Activated CD4-positive, alpha-beta T cell treated with anti-CD3 and anti-CD28 coated beads, Interleukin-2, amount 10 ng/mL, durations not matched to agents 24 days and 14 days (primary cell): ENCODE data around the gene MLIP. TPM values are rescaled to one million over a fixed set of nuclear protein-coding genes. Genes with fewer than 3 reads are reported as not detected.

Experiments used
- DNase-seq: peaks from one replicate; pipeline ENCODE4 v3.0.0; 2022
- H3K27ac Mint-ChIP-seq: one replicate; pipeline ENCODE4 v1.8.0; 2022; ENCODE audit warnings: mild to moderate bottlenecking, mixed read lengths
- H3K27me3 Mint-ChIP-seq: one replicate; pipeline ENCODE4 v1.8.0; 2022; ENCODE audit warnings: mixed read lengths
- H3K36me3 Mint-ChIP-seq: one replicate; pipeline ENCODE4 v1.8.0; 2022; ENCODE audit warnings: low read depth, mild to moderate bottlenecking, mixed read lengths
- H3K4me1 Mint-ChIP-seq: one replicate; pipeline ENCODE4 v1.8.0; 2021; ENCODE audit warnings: mixed read lengths
- H3K4me3 Mint-ChIP-seq: one replicate; pipeline ENCODE4 v1.8.0; 2022; ENCODE audit warnings: mild to moderate bottlenecking, moderate library complexity, mixed read lengths
- H3K9me3 Mint-ChIP-seq: one replicate; pipeline ENCODE4 v1.8.0; 2021; ENCODE audit warnings: mixed read lengths
- intact Hi-C: fragments of 100-400 bp; cut with micrococcal nuclease; formaldehyde crosslinking; loops from one replicate; pipeline ENCODE4 v1.15.1; 2023
- total RNA-seq: library from RNA; stranded (reverse); gene quantifications from 2 replicates; pipeline ENCODE4 v1.2.3, GENCODE V29; 2022

Gene MLIP
- total RNA-seq, 1 donor from 2014 or later: not detected

GRCh38 chr6:54273214-54273820 is 162.1 kb downstream of the MLIP start:
- Mint-ChIP-seq H3K27me3 (no peaks in the 10 kb centered on the region), H3K36me3 (no peaks in the 10 kb centered on the region), H3K4me3 (no peak overlapping the region), H3K27ac (no peak overlapping the region), H3K9me3 (no peaks in the 10 kb centered on the region), H3K4me1 (no peaks in the 10 kb centered on the region)
- intact Hi-C loops: no loop called here
- DNase-seq: no peak

- no peaks in the 10 kb centered on the region for H3K9me3 Mint-ChIP-seq
- no peak overlapping the region for H3K4me3 Mint-ChIP-seq
- intact Hi-C loops: no loop called here
- no peaks in the 10 kb centered on the region for H3K36me3 Mint-ChIP-seq
- H3K27ac Mint-ChIP-seq: no peak overlapping the region
- DNase-seq: no peak
- no peaks in the 10 kb centered on the region for H3K27me3 Mint-ChIP-seq
- H3K4me1 Mint-ChIP-seq: no peaks in the 10 kb centered on the region
Observed at GRCh38 chr6:54274383-54274782, 163.1 kb downstream of the MLIP start.

- intact Hi-C loops: no loop called here
- no peaks in the 10 kb centered on the region for H3K4me1 Mint-ChIP-seq
- H3K9me3 Mint-ChIP-seq: no peaks in the 10 kb centered on the region
- no peaks in the 10 kb centered on the region for H3K36me3 Mint-ChIP-seq
- H3K27me3 Mint-ChIP-seq: no peaks in the 10 kb centered on the region
- DNase-seq: no peak
- H3K4me3 Mint-ChIP-seq: no peak overlapping the region
- no peak overlapping the region for H3K27ac Mint-ChIP-seq
Observed at GRCh38 chr6:54282186-54282585, 170.9 kb downstream of the MLIP start.

GRCh38 chr6:54284161-54284860 is 173.1 kb downstream of the MLIP start:
- Mint-ChIP-seq H3K9me3 (no peaks in the 10 kb centered on the region), H3K4me3 (no peak overlapping the region), H3K27ac (no peak overlapping the region), H3K36me3 (no peaks in the 10 kb centered on the region), H3K27me3 (no peaks in the 10 kb centered on the region), H3K4me1 (no peaks in the 10 kb centered on the region)
- intact Hi-C loops: no loop called here
- DNase-seq: no peak

GRCh38 chr6:54285595-54285994 is 174.4 kb downstream of the MLIP start:
- no peak for DNase-seq
- Mint-ChIP-seq H3K4me3 (no peak overlapping the region), H3K36me3 (no peaks in the 10 kb centered on the region), H3K9me3 (no peaks in the 10 kb centered on the region), H3K27me3 (no peaks in the 10 kb centered on the region), H3K27ac (no peak overlapping the region), H3K4me1 (no peaks in the 10 kb centered on the region)
- intact Hi-C loops: no loop called here

- Mint-ChIP-seq H3K27me3 (no peaks in the 10 kb centered on the region), H3K4me3 (no peak overlapping the region), H3K36me3 (no peaks in the 10 kb centered on the region), H3K4me1 (peaks cover 3% of the 10 kb centered on the region), H3K27ac (no peak overlapping the region), H3K9me3 (no peaks in the 10 kb centered on the region)
- no peak for DNase-seq
- intact Hi-C loops: no loop called here
Observed at GRCh38 chr6:54286141-54286540, 174.9 kb downstream of the MLIP start.

- no peaks in the 10 kb centered on the region for H3K36me3 Mint-ChIP-seq
- no peaks in the 10 kb centered on the region for H3K27me3 Mint-ChIP-seq
- no peaks in the 10 kb centered on the region for H3K9me3 Mint-ChIP-seq
- no peak overlapping the region for H3K27ac Mint-ChIP-seq
- no peak for DNase-seq
- intact Hi-C loops: no loop called here
- H3K4me3 Mint-ChIP-seq: no peak overlapping the region
- peaks cover 9% of the 10 kb centered on the region for H3K4me1 Mint-ChIP-seq
Observed at GRCh38 chr6:54288474-54288873, 177.2 kb downstream of the MLIP start.

- intact Hi-C loops: no loop called here
- DNase-seq: no peak
- Mint-ChIP-seq H3K4me3 (no peak overlapping the region), H3K27me3 (no peaks in the 10 kb centered on the region), H3K9me3 (peaks cover under 1% of the 10 kb centered on the region), H3K4me1 (peaks cover 9% of the 10 kb centered on the region), H3K36me3 (no peaks in the 10 kb centered on the region), H3K27ac (peak overlapping the region; percentile 27)
Observed at GRCh38 chr6:54289426-54289825, 178.2 kb downstream of the MLIP start.

- H3K4me1 Mint-ChIP-seq: peaks cover 9% of the 10 kb centered on the region
- intact Hi-C loops: no loop called here
- no peak for DNase-seq
- H3K9me3 Mint-ChIP-seq: peaks cover 4% of the 10 kb centered on the region
- no peaks in the 10 kb centered on the region for H3K36me3 Mint-ChIP-seq
- H3K4me3 Mint-ChIP-seq: no peak overlapping the region
- H3K27ac Mint-ChIP-seq: peak overlapping the region; percentile 18
- H3K27me3 Mint-ChIP-seq: no peaks in the 10 kb centered on the region
Observed at GRCh38 chr6:54291146-54291545, 179.9 kb downstream of the MLIP start.

GRCh38 chr6:54291738-54292137 is 180.5 kb downstream of the MLIP start:
- H3K36me3 Mint-ChIP-seq: no peaks in the 10 kb centered on the region
- H3K27ac Mint-ChIP-seq: no peak overlapping the region
- H3K4me1 Mint-ChIP-seq: peaks cover 9% of the 10 kb centered on the region
- no peaks in the 10 kb centered on the region for H3K27me3 Mint-ChIP-seq
- DNase-seq: no peak
- H3K9me3 Mint-ChIP-seq: peaks cover 4% of the 10 kb centered on the region
- intact Hi-C loops: no loop called here
- no peak overlapping the region for H3K4me3 Mint-ChIP-seq

- H3K9me3 Mint-ChIP-seq: peaks cover 4% of the 10 kb centered on the region
- H3K4me1 Mint-ChIP-seq: peaks cover 9% of the 10 kb centered on the region
- H3K36me3 Mint-ChIP-seq: no peaks in the 10 kb centered on the region
- intact Hi-C loops: no loop called here
- no peak overlapping the region for H3K4me3 Mint-ChIP-seq
- H3K27me3 Mint-ChIP-seq: no peaks in the 10 kb centered on the region
- no peak for DNase-seq
- H3K27ac Mint-ChIP-seq: no peak overlapping the region
Observed at GRCh38 chr6:54294965-54295532, 183.8 kb downstream of the MLIP start.

- Mint-ChIP-seq H3K36me3 (no peaks in the 10 kb centered on the region), H3K27me3 (no peaks in the 10 kb centered on the region), H3K9me3 (no peaks in the 10 kb centered on the region), H3K27ac (no peak overlapping the region), H3K4me3 (no peak overlapping the region), H3K4me1 (no peaks in the 10 kb centered on the region)
- intact Hi-C loops: no loop called here
- DNase-seq: no peak
Observed at GRCh38 chr6:54299542-54300269, 188.5 kb downstream of the MLIP start.

- DNase-seq: no peak
- no peak overlapping the region for H3K27ac Mint-ChIP-seq
- intact Hi-C loops: no loop called here
- H3K4me1 Mint-ChIP-seq: no peaks in the 10 kb centered on the region
- no peaks in the 10 kb centered on the region for H3K9me3 Mint-ChIP-seq
- no peaks in the 10 kb centered on the region for H3K36me3 Mint-ChIP-seq
- no peak overlapping the region for H3K4me3 Mint-ChIP-seq
- H3K27me3 Mint-ChIP-seq: no peaks in the 10 kb centered on the region
Observed at GRCh38 chr6:54301770-54302169, 190.5 kb downstream of the MLIP start.

GRCh38 chr6:54307439-54307910 is 196.2 kb downstream of the MLIP start:
- Mint-ChIP-seq H3K9me3 (no peaks in the 10 kb centered on the region), H3K27me3 (no peaks in the 10 kb centered on the region), H3K4me1 (no peaks in the 10 kb centered on the region), H3K4me3 (no peak overlapping the region), H3K27ac (peak overlapping the region; percentile 6), H3K36me3 (no peaks in the 10 kb centered on the region)
- intact Hi-C loops: no loop called here
- DNase-seq: no peak
